Astrocyte of the cerebellum (primary cell): ENCODE results near the gene UNC119.

ENCODE experiments used
- DNase-seq: peaks from one replicate; pipeline ENCODE4 v3.0.0-alpha.2; 2011; ENCODE audit warnings: low read depth
- H3K4me3 ChIP-seq: 2 replicates; pipeline ENCODE4 v1.5.1; 2011; ENCODE audit warnings: mild to moderate bottlenecking, low read depth, low read length, moderate library complexity
- in situ Hi-C: cut with HindIII; loops from 2 replicates; pipeline ENCODE4 v1.10.0; 2017; ENCODE audit warnings: low sequenced_read_pairs
- TF ChIP-seq, protein P1 (sequence below): IDR thresholded peaks from 2 replicates; pipeline ENCODE4 v1.5.1; 2012; ENCODE audit warnings: low read length, low read depth, moderate library complexity, mild to moderate bottlenecking; ENCODE audit errors: missing control alignments

Gene UNC119

GRCh38 chr17:28536532-28537218 lies 15.7 kb downstream of the UNC119 start:
- DNase-seq: no peak
- no peak overlapping the region for H3K4me3 ChIP-seq
- TF ChIP-seq, protein P1, sequence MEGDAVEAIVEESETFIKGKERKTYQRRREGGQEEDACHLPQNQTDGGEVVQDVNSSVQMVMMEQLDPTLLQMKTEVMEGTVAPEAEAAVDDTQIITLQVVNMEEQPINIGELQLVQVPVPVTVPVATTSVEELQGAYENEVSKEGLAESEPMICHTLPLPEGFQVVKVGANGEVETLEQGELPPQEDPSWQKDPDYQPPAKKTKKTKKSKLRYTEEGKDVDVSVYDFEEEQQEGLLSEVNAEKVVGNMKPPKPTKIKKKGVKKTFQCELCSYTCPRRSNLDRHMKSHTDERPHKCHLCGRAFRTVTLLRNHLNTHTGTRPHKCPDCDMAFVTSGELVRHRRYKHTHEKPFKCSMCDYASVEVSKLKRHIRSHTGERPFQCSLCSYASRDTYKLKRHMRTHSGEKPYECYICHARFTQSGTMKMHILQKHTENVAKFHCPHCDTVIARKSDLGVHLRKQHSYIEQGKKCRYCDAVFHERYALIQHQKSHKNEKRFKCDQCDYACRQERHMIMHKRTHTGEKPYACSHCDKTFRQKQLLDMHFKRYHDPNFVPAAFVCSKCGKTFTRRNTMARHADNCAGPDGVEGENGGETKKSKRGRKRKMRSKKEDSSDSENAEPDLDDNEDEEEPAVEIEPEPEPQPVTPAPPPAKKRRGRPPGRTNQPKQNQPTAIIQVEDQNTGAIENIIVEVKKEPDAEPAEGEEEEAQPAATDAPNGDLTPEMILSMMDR: no peak
- in situ Hi-C loops: no loop called here

- in situ Hi-C loops: no loop called here
- H3K4me3 ChIP-seq: no peak overlapping the region
- TF ChIP-seq, protein P1: no peak
- DNase-seq: no peak
These were observed 17.6 kb downstream of the UNC119 start for GRCh38 chr17:28534740-28535375.

DNA sequence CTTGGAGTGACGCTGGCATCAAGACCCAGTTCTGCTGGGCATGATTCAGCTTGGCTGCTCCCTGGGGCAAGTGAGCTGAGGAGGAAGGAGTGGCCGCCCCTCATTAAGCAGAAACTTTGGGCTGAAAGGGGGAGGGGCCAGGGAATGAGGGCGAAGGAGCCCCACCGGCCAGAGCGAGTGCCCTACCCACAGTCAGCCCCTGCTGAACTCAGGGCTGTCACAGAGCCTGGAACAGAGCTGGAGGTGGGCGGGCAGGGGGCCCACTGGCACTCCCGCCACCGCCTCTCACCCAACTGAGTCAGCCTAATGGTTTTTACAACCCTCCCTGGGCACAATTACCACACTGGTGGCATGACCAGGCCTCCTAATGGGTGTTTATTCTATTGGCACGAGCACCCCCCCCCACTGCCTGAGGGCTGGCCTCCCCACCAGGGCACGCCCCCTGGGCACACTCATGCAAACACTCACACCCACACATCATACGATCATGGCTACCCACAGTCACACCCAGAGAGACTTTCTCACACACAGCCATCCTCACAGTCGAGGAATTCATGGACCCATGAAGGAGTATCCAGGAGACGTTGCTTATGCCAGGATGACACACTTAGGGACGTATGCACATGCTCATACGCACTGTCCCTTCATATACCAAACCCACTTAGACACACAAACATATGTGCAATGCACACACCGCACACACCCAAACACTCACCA lies 19.2 kb downstream of the UNC119 start:
- TF ChIP-seq, protein P1: no peak
- no peak overlapping the region for H3K4me3 ChIP-seq
- no peak for DNase-seq
- in situ Hi-C loops: no loop called here

- in situ Hi-C loops: no loop called here
- DNase-seq: no peak
- TF ChIP-seq, protein P1: no peak
- H3K4me3 ChIP-seq: no peak overlapping the region
These were observed 20.1 kb downstream of the UNC119 start for GRCh38 chr17:28532050-28532960.

DNA sequence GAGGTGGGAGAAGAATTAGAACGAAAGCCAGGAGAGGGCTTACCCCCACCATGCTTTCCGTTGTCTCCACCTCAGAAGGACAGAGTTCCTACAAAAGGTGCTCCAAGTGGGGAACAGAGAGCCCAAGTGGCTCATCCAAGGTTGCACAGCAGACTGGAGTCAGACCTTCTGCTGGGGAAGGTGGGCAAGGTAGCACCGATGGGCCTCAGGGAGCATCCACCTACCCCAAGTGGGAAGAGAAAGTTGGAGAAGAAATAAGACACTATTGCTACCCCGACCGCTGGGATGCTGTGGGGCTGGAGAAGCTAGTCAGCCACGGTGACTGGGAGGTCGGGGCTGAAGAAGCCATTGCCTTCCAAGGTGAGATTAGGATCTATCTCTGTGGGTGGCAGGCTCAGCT lies 21.5 kb downstream of the UNC119 start:
- no peak for DNase-seq
- in situ Hi-C loops: no loop called here
- no peak overlapping the region for H3K4me3 ChIP-seq
- TF ChIP-seq, protein P1: no peak

DNA sequence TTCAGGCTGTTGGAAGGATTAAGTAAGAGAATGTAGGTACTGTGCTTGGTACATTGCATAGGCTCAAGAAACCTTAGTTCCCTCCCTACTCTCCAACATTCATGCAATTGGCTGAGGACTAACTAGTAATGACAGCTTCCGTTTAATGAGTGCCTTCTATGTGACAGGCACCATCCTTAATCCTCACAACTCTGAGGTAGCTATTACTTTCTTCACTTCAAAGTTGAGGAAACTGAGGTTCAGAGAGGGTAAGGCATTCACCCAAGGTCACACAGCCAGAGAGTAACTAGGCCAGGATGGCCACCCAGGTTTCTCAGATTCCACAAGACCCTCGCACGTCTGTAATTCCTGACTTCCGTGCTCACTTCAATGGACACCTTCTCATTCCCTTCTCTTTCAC lies 22.2 kb downstream of the UNC119 start:
- H3K4me3 ChIP-seq: no peak overlapping the region
- DNase-seq: no peak
- in situ Hi-C loops: no loop called here
- TF ChIP-seq, protein P1: no peak
